Measurements from ENCODE around the gene SNX20.

The SNX20 gene

GRCh38 chr16:50653633-50654519, 27.2 kb downstream of the SNX20 start:
- DNase-seq = no peak

GRCh38 chr16:50652836-50653425, 28.2 kb downstream of the SNX20 start:
- no peak for DNase-seq

- DNase-seq = no peak
These were observed 29.2 kb downstream of the SNX20 start for GRCh38 chr16:50651835-50652438.

DNA sequence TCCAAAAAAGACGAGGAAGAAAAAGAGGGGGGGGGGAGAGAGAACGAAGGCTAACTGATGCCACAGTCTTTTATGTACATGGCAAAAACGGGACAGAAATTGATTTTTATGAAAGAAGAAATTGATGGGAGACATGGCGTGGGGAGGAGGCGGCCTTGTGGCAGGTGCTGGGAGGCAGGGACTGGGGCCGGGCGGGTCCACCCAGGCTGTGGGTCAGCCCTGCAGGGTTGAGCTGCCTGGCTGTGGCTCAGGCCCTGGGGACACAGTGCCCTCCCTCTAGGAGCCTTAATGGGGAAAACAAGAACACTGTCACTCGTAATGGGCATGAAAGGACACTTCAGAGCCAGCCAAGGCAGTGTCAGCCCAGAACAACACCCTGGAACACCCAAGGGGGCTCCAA, 34.8 kb downstream of the SNX20 start:
- DNase-seq = no peak

- DNase-seq = no peak
These were observed 35.4 kb downstream of the SNX20 start for GRCh38 chr16:50645563-50646220.

GRCh38 chr16:50644729-50645128, 36.4 kb downstream of the SNX20 start:
- no peak for DNase-seq

- no peak for DNase-seq
These were observed 36.9 kb downstream of the SNX20 start for GRCh38 chr16:50644245-50644644.

- DNase-seq = no peak
These were observed 37.9 kb downstream of the SNX20 start for GRCh38 chr16:50643192-50643591.

GRCh38 chr16:50642349-50642748, 38.8 kb downstream of the SNX20 start:
- DNase-seq = no peak

- no peak for DNase-seq
These were observed 39.3 kb downstream of the SNX20 start for GRCh38 chr16:50641818-50642187.

DNA sequence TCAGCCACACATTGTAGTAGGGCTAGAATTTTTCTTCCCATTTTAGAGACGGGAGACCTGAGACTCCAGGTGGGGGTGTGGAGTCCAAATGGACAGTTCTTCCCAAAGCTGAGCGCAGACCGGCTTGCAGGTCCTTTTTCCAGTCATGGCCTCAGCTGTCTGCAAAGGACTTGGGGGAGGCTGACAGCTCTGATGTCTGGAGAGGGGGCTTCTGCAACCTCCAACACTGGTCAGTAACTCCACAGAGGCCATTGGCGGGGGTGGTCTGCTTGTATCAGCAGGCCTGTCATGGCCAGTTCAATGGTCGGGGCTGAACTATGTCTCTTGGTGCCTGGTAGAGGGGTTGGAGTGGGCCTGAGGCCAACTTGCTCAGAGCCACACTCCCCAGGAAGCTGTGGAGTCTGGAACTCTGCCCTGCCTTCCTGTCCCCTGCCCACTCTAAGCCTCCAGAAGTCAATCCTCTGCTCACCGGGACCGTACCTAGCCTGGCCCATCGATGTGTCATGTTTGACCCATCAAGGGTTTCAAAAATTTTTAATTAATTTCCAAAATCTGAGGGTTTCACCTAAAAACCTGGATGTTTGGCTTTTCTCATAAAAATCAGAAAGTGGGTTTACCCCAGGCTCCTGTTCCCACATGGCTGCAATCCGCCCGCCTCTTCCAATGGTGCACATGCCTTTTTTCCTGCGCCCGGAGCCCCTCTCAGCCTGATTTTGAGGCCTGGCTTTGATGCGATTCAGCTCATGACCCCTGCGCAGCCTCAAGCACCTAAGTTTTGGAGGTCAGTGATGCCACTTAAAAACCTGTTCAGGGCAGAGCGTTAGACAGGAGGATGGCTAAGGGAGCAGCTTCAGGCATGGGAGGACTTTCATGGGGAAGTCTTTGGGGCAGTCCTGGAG, 39.9 kb downstream of the SNX20 start:
- DNase-seq = no peak

DNA sequence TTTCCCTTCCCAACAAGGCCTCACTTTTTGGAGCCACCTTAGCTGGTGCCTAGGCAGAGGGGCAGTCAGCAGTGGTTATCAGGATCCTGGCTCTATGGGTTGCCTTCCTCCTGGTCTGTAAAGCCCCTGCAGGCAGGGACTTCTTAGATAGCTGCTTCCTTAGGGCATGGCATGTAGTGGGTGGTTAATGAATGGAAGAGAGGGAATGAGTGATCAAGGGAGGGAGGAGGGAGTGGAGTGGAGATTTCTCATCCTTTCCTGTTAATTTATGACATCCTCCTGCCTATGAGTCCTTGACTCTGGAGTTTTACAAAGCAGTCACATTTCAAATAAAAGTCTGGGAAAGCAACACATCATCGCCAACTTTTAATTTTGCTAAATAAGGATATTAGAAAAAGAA, 40.7 kb downstream of the SNX20 start:
- DNase-seq = no peak

GRCh38 chr16:50638816-50639670, 42.1 kb downstream of the SNX20 start:
- no peak for DNase-seq

GRCh38 chr16:50637716-50638602, 43.2 kb downstream of the SNX20 start:
- DNase-seq = no peak

DNA sequence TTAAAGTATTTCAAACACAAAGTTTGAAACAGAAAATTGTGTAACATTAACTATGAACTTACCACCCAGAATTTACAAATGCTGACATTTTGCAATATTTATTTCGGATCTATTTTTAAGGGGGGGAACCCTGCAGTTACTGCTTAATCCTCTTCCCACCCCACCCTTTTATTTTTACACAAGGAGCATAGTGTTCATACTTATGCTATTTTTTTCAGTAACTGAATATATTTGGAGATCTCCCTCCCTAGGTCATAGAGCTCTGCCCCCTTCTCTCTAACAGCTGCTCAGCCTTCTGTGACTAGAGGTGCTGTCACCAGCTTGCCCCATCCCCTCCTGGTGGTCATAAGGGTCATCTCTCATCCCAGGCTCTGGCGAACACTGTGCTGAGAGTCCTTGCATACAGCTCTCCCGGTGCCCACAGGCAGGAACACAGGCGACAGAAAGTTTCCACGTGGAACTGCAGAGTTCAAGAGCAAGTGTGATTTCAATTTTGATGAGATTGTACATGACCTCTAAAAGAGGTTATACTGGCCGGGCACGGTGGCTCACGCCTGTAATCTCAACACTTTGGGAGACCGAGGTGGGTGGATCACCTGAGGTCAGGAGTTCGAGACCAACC, 44.2 kb downstream of the SNX20 start:
- DNase-seq = no peak

DNA sequence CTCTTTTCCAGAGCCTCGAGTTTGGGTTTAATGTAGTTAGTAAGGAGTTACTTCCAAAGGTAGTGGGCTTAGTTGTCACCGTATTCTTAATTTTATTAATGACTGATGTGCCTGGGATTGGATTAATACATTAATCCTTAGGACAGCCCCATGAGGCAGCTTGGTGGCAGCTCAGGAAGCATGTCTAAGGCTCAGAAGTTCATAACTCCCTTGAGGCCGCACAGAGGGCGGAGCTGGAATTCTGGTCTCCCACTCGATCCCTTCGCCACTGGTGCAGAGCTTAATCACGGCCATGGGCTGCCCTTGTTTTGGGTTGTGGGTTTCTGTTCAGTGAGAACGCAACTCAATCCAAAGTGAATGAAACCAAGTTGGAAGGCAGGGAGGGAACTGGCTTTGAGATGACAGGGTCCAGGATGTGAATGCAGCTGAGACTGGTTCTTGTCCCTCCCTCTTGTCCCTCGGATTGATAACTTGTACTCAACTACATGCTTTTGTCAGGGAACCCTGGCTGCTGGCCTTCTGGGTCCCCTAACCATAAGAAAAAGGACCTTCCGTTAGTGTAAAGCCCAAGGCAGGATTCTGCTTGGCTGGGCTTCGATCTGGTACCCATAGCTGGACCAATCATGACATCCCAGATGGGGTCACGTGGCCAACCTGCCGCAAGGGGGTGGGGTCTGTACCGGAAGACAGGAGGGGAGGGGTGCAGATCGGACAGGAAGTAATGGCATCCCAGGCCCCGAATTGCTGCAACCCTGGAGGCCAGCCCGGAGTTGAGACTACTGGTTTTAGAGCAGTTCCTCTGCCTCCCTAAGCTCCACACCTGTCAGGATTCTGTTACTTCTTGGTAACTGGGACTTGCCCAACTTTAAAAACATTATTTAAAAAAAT, 45.4 kb downstream of the SNX20 start:
- no peak for DNase-seq

- DNase-seq = no peak
These were observed 46.2 kb downstream of the SNX20 start for GRCh38 chr16:50634947-50635346.

- no peak for DNase-seq
These were observed 47.0 kb downstream of the SNX20 start for GRCh38 chr16:50634090-50634489.
